ENCODE results near the gene NRG3.

DNA sequence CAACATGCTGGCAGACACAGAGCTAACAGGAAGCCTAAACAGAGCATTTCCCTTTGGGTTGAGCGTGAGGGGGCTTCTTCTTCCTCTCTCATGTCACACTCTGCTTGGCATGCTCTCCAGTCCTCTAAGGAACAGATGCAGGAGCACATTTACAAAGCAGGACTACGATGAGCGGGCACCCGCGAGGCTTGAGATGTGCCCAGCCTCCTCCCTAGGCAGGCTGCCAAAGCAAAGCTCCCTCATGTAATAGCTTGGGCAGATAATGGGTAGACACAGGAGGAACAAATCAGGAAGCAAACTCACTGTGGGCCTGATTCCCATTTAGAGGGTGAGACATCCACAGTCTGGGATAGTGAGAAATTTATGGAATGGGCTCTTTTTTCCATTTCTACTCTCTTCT is 519.1 kb downstream of the NRG3 start:
- TF ChIP-seq, protein P1, sequence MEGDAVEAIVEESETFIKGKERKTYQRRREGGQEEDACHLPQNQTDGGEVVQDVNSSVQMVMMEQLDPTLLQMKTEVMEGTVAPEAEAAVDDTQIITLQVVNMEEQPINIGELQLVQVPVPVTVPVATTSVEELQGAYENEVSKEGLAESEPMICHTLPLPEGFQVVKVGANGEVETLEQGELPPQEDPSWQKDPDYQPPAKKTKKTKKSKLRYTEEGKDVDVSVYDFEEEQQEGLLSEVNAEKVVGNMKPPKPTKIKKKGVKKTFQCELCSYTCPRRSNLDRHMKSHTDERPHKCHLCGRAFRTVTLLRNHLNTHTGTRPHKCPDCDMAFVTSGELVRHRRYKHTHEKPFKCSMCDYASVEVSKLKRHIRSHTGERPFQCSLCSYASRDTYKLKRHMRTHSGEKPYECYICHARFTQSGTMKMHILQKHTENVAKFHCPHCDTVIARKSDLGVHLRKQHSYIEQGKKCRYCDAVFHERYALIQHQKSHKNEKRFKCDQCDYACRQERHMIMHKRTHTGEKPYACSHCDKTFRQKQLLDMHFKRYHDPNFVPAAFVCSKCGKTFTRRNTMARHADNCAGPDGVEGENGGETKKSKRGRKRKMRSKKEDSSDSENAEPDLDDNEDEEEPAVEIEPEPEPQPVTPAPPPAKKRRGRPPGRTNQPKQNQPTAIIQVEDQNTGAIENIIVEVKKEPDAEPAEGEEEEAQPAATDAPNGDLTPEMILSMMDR (IDR thresholded peaks at IDR 0.05) = no peak
- TF ChIP-seq EZH2 (IDR thresholded peaks at IDR 0.05; ENCODE audit: borderline replicate concordance, insufficient read depth, low read depth, low read length, poor library complexity, severe bottlenecking) = no peak
